ENCODE results near the gene METRN.
A peak's percentile ranks its signal among the peaks of the same experiment; 100 is the strongest.

GRCh38 chr16:726438-727290 lies 11.7 kb downstream of the METRN start, which contains the start of the genes CCDC78 and HAGHL:
- TF ChIP-seq, protein P1, sequence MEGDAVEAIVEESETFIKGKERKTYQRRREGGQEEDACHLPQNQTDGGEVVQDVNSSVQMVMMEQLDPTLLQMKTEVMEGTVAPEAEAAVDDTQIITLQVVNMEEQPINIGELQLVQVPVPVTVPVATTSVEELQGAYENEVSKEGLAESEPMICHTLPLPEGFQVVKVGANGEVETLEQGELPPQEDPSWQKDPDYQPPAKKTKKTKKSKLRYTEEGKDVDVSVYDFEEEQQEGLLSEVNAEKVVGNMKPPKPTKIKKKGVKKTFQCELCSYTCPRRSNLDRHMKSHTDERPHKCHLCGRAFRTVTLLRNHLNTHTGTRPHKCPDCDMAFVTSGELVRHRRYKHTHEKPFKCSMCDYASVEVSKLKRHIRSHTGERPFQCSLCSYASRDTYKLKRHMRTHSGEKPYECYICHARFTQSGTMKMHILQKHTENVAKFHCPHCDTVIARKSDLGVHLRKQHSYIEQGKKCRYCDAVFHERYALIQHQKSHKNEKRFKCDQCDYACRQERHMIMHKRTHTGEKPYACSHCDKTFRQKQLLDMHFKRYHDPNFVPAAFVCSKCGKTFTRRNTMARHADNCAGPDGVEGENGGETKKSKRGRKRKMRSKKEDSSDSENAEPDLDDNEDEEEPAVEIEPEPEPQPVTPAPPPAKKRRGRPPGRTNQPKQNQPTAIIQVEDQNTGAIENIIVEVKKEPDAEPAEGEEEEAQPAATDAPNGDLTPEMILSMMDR (IDR thresholded peaks at IDR 0.05), result 0 out of 2 replicates have a peak, but pooled peaks have one; percentile 7
- TF ChIP-seq ZFX (IDR thresholded peaks at IDR 0.05; ENCODE audit: borderline replicate concordance), result no peak

All from 22Rv1 (cell line).